T-helper 2 cell treated with Interferon-gamma antibody and Interleukin-4, amounts not matched to agents 100 ng/mL and 5 ng/mL, for 36 hours (primary cell): ENCODE results near the gene RBM24. TPM values are rescaled to one million over a fixed set of nuclear protein-coding genes. Genes with fewer than 3 reads are reported as not detected.

Source experiments
- intact Hi-C: fragments of 100-400 bp; cut with micrococcal nuclease; formaldehyde crosslinking; loops from one replicate; pipeline ENCODE4 v1.15.1; 2023
- total RNA-seq: library from RNA; stranded (reverse); gene quantifications from 2 replicates; pipeline ENCODE4 v1.2.3, GENCODE V29; 2022

Gene RBM24
- total RNA-seq = not detected in 2 replicates

DNA sequence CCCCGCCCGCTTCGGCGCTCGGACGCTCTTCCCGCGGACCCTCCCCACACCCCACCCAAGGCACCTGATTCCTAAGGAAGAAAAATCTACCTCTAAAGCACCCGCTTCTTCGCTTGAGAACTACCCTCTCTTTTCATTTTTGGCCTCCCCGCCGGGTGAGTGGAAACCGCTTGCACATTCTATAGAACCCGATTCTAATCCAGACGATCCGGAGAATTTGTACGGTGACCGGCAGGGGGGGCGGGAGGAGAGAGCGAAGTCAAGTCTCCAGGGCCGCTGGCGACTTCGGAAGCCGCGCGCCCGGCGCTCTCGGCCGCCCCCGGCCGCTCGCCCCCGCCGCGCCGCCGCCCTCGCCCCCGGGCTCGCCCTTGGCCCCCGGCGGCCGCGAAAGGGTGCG is at the start of gene RBM24:
Gene RBM24 (plus strand): TSS at position 262 of the 397 bp plus-strand sequence. CDS start 221 bp downstream, outside the sequence.
- intact Hi-C loops = no loop called here

DNA sequence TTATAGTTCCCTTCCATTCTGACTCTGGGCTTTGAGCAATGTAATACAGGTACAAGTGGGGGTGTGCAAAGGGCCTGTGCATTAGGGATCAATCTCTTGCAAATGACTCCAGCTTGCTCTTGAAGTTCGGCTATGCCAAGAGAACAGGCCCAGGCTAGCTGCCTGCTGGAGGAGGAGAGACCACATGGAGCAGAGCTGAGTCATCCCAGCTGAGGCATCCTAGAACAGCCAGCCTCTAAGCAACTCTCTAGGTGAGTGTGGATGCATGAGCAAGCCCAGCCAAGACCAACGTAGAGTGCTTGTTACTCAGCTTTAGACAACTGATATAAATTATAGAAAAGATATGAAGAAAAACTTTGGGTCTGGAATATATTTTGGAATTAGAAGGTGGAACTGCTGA is 47.6 kb upstream of the RBM24 start:
- intact Hi-C loops = no loop called here

DNA sequence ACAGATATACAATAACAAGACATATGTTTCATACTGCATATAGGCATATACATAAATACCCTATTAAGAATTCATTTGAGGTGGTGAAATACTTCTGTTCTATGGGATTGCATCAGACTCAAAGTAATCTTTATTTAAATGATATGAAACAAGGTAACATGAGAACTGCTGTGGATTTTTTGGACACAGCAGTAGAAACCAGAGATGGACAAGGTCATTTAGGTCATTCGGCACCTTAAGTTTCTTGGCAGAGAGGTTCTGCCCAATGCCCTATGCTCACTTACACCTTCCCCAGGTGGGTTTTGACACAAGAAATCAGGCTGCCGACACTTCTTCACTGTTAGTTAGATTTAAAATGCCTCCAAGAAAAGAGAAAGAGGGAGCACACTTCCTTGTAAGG is 43.9 kb upstream of the RBM24 start:
- intact Hi-C loops = no loop called here

DNA sequence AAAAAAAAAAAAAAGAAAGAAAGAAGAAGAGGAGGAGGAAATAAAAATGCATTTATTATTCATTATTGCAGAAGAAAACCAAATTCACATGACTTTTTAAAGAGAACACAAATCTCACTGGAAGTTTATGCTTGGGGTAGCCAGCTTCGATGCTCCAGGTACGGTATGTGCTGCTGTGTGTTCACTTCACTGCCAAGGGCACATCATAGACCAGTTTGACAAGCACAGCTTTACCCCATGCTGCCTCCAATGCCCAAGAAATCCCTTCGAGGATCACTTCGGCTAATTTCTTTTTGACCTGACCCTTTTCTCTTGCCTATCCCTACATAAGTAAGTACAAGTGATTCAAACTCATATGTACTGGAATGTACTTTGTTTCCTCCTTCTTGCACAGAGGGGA is 41.9 kb upstream of the RBM24 start:
- intact Hi-C loops = no loop called here

DNA sequence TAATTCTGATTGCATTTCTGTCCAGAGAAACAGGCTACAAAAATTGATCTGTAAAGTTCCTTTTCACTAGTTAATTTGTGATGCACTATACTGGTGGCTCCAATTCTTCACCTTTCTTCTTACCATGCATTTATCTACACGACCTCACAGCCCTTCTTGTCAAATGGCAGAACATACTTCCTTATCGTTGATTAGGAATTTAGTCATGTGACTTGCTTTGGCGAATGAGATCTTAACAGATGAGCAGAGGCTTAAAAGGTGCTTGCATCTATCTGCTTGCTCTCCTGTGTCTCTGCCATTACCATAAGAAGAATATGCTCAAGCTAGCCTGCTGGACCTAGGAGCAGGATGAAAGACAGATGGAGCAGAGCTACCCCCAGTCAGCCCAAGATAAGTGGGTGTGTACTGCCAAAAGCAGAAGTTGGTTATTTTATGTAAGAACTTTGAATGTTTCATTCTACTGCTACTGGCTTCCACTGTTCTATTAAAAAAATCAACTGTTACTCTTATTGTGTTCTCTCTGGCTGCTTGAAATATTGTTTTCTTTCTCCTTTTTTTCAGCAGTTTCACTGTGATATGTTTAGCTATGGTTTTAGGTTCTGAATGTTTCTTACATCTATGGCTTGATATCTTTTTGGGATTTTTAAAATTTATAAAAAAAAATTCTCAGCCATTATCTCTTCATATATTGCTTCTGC is 40.2 kb upstream of the RBM24 start:
- intact Hi-C loops = no loop called here

DNA sequence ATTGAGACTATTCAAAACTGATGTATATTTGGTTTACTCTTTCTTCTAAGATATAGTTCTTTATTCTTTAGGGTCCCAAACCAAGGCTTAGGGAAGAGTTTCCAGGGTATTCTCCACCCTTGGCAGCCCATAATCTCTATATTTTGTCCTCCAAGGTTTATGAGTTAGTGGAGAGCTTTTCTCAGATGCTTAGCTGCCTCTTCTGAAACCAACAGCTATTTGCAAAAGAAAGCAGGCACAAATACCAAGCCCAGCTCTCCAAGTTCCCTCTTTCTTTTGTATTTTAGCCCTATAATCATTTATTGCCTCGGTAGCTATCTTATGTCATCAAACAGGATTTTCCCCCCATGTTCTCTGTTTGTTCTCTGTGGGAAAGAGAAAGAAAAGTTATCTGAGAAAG is 39.1 kb upstream of the RBM24 start:
- intact Hi-C loops = no loop called here

DNA sequence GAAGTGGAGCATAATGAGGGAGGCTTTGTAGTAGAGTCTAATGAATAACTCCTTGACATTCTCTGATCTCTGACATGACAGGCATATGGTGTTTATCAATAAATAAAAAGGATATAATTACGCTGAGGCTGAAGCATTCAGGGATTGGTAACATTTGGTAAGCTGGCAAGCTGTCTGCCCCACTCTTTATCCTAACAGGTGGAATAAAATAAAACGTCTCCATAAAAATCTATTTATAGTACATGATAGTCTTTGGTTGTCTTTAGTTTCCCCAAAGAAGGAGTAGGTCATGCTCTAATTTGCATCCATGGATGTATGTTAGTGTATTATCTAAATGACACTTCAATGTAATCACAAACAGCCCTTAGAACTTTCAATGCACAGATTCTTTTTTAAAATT is 30.9 kb upstream of the RBM24 start:
- intact Hi-C loops = no loop called here

DNA sequence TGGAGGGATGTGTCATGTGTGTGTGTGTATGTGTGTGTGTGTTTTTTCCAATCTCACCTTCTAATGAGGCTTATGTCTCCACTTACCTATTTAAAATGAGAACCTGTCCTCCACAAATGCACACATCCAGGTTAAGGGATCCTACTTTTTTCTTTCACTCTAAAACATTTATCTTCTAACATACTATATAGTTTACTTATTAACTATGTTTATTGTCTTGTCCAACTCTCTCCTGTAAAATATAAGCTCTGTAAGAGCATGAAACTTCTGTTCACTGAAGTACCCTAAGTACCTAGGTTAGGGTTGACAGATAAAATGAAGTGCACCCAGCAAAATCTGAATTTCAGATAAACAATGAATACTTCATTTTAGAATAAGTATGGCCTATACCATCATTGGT is 29.2 kb upstream of the RBM24 start:
- intact Hi-C loops = no loop called here

DNA sequence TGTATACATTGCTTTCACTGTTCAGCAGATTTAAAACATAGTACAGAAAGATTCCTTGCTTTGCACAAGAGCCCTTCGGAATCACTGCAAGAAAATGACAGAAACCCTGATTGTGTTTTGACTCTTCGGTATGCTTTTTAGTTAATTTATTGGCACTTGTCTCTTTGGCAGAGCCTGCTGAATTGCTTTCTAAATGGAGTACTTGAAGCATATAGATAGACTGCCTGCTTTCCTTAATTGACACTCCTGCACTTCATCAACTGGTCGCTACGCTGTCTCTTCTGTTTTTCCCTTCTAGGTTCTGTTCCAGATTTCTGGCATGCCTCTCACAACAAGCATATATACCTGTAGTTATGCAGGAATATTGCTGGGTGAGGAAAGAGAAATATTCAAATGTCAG is 22.4 kb upstream of the RBM24 start:
- intact Hi-C loops = no loop called here

DNA sequence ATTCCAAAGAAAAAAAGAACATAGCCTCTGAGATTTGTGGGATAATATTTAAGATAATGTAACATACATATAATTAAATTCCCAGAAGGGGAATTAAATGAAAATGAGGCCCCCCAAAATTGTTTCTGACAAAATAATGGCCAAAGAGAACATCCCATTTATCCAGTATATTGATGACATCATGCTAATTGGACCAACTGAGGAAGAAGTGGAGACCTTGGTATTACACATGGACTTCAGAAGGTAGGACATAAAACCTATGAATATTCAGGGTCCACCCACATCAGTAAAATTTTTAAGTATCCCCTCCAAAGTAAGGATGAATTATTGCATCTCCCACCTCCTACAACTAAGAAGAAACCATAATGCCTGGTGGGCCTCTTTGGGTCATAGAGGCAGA is 15.6 kb upstream of the RBM24 start:
- intact Hi-C loops = no loop called here

DNA sequence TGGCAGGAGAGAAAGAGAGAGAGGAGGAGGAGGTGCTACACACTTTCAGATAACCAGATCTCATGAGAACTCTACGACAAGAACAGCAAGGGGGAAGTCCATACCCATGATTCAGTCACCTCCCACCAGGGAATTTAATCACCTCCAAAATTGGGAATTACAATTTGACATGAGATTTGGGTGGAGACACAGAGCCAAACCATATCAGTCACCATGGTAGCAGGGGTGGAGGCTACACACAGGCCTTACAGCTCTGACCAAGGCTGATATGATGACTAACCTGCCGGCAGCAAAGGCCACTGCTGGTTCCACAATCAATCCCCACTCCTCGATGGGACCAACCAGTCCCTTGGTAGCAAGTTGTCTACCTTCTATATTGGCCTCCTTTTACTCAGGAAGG is 13.6 kb upstream of the RBM24 start:
- intact Hi-C loops = no loop called here

DNA sequence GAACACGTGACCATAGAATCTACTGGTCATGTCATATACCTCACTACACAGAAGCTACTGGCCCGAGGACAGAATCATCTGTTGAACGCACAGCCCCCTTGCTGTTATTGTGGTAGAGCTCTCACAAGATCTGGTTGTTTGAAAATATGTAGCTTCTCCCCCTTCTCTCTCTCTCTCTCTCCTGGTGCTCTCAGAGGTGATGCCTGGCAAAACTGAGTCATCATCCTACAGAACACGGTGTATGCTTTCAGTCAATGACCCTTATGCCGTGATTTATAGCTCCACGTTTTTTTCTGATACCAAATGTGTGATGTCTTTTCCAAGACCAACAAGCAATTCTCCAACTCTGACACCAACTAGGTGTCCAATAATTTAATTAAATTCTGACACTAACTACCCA is 13.0 kb upstream of the RBM24 start:
- intact Hi-C loops = no loop called here

DNA sequence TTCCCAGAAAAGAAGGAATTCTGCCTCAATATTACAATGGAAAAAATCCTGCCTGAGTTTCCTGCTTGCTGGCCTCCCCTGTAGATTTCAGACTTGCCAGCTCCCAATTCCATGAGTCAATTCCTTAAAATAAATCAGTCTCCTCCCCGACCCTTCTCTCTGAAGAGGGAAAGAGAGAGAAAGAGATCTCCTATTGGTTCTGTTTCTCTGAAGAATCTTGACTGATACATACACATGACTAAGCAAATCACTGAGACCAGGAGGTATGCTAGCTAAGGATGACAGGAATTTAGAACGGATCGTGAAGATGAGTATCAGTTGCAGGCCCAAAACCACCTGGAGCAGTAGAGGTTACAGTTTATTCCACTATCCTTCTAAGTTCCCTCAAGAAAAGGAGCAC is 11.3 kb upstream of the RBM24 start:
- intact Hi-C loops = no loop called here

DNA sequence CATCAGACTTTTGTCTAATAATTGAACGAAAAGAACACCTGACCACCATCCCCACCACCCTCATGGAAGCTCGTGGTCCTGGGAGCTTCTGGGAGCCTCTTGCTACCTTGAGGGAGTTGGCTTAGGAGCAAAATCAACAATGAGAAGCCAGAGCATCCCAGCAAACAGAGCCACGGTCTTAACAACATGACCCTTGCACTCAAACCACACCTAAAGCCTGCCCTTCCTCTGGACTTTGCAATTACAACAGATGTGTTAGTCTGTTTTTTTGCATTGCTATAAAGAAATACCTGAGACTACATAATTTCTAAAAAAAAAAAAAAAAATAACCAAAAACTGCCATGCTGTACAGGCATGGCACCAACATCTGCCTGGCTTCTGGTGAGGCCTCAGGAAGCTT is 9.5 kb upstream of the RBM24 start:
- intact Hi-C loops = no loop called here

DNA sequence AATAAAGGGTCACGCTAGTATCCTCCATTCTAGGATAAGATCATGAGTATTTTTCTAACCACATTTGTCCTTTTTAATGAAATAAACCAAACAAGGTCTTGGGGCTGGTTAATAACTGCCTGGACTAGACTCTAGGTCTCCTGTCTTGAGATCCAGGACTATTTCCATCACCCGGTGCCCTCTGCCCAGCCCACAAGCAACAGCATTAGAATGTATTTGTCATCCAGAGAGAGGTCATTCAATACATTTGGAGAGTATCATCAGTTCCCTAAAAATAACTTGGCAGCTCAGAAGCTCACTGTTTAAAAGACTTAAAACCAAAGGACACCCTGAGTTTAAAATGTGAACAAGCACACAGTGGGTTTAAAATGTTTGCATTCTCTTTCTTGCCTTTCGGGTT is 4.4 kb upstream of the RBM24 start:
- intact Hi-C loops = no loop called here

DNA sequence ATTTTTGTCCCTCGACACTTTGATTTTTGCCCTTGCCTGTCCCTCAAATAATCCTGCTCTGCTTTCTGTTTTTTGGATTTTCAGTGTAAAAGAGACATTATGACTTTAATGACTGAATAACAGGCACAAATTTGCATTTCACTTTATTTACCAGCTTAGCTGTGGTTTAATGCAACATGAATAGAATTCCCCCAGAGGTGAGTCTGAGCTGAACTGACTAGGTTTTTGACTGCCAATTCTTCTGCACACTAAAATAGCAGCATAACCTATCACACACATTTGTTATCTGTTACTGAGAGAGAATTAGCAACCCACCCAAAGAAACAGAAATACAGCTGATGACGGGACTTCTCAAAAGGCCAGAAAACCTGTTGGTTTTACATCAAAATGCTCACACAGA is 3.9 kb upstream of the RBM24 start:
- intact Hi-C loops = no loop called here

DNA sequence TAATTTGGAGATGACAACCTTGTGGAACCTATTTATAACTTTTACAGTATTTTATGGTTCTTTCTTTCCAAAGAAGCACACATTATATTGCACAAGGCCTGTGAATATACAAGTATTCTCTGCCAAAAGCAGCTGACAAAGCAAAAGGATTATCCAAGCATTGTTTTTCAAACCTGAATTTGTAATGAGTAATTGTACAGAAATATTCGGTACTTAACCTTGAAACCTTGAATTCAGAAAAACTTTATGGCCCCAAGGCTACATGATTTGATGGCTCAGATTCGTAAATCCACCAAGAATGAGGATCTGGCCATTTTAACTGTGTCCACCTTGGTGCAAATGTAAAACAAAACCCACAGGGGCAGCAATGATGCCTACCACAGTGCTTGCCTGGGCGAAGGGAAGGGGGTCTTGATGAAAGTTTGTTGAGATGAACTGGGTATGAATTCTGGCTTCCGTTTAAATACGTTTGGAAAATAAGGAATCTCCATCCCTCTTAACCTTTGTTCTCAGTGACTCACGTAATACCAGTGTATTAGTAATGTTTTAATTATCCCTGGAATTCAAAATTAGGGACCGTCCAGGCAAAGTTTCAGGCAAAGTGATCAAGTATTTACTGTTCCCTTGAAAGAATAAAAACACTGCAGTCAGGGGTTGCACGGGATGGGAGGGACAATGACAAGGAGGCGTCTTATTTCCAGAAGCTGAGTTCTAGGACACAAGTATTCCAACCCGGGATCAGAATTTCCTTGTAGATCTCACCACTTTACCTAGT is 2.7 kb upstream of the RBM24 start:
- intact Hi-C loops = no loop called here

DNA sequence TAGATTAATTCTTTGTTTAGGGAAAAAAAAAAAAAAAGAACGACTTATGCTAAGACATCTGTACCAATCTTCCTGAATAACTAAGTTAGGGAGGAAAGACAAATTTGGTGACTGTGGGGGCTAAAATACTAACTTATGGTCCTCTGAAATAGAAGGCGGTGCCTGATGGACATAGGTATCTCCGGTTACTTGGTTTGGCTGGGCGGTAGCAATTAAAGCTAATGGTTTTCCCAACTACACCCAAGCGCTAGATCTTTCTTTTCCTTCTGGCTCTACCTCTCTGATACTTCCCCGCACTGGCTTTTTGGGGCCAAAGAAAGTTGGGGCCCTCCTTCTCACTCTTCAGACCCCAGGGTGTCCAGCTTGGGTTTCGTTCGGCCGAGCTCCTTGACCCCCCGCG is 1.0 kb upstream of the RBM24 start:
- intact Hi-C loops = no loop called here

DNA sequence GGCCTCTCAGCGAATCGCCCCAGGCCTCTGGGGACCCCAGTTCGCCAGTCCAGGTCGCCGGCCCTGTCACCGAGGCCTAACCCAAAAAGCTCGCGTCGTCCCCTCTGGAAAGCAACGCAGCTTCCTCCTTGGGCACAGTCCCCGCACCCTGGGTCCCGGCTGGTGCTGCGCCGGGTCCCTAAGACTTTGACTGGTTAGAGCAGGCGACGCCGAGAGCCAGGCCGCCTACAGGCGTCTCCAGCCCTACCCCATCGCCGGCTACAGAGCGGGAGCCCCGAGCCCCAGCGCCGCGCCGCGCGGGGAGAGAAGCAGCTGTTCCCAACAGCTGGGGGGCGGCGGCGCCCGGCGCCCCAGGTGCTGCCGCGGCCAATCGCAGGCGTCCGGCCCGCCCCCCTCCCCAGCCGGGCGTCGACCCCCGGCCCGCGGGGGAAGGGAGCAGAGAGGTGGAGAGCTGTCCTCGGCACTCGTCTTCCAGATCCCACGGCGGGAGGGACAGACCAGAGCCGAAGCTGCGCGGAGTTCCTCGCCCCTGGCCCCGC is 540 bp upstream of the RBM24 start:
- intact Hi-C loops = no loop called here

DNA sequence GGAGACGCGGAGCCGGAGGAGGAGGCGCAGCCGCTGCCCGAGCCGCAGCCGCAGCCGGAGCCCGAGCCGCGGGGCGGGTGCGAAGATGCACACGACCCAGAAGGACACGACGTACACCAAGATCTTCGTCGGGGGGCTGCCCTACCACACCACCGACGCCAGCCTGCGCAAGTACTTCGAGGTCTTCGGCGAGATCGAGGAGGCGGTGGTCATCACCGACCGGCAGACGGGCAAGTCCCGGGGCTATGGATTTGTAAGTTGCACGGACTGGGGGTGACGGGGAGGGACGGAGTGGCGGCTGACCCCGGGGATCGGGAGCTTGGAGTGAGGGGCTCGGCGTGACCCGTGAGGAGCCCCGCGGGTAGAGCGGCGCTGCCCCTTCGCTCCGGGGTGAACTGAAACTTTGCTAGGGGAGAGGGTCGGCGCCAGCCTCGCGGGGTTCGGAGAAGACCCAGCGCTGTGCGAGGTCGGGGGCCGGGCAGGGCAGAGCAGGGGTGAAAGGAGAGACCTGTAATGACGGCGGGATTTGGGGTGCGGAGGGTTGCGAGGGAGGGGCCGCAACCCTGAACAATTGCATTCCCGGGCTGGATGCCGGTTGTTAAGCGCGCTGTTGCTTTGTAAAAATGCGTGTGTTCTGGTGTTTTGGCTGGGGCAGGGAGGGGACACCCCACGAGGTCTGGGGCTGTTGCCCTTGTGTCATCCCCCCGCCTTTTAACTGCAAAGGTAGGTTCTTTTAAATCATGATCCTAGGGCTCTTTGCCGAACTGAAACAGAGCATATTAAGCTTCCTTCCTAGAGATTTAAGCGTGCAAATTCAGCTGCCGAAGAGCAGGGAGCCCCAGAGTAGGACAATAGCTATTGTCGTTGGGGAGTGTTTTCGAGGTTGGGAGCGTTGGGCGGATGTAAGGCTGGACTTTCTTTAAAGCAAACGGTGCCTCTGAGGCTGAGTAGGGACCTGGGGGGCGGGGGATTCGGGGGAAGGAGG is 628 bp downstream of the RBM24 start:
- intact Hi-C loops = no loop called here

DNA sequence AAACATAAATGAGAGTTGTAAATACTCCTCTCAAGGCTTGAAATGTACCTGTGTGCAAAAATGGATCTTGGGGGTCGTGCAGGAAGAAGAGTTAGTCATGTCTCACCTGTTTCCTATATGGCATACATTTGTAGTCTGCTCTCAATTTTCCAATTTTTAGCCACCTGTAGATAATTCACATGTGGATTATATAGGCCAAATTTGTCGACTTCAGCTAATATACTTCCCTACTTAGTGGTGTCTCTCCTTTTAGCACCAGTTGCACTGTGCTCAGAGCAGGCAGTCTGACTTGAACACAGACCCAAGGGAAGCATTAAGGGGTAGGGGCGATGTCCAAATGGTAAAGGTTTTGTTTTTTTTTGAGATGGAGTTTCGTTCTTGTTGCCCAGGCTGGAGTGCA is 1.9 kb downstream of the RBM24 start:
- intact Hi-C loops = no loop called here

DNA sequence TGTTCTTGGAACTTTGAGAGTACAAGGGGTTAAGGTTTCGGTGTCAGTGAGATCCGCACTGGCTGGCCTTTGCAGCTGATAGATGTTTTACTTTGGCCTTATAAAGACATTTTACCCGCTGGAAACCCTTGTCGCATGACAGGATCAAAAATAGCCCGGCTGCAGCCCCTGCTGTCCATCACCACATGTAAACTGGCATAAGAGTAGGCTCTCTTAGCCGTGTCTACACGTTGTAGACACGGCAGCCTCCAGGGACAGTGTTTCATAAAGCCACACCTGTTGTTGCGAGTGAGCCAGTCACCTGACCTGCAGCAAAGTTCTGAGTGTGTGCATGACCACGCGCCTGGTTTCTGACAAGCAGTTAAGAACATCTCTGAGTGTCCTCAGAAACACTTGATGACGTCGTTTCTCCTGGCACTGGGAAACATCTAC is 8.5 kb downstream of the RBM24 start:
- intact Hi-C loops = no loop called here
